Neural cell (in vitro differentiated cells): ENCODE results near the gene FLT1.

Experiments used
- EP300 ChIP-seq: fragments of 450-650 bp; conservative IDR thresholded peaks from 2 replicates; pipeline ENCODE4 v1.6.1; 2014; ENCODE audit warnings: antibody characterized with exemption, mild to moderate bottlenecking, moderate library complexity; ENCODE audit not compliant: poor library complexity, severe bottlenecking
- EZH2 ChIP-seq: fragments of 200-600, 300-800 bp; shearing (Covaris generic), sonication (generic); IDR thresholded peaks from 2 replicates; pipeline ENCODE4 v1.6.1; 2014; ENCODE audit warnings: antibody characterized with exemption, low read length, borderline replicate concordance, mild to moderate bottlenecking; ENCODE audit not compliant: insufficient read depth, poor library complexity, severe bottlenecking
- POLR2AphosphoS5 ChIP-seq: IDR thresholded peaks from 2 replicates; pipeline ENCODE4 v1.6.1; 2012
- RAD21 ChIP-seq: fragments of 450-650 bp; conservative IDR thresholded peaks from 2 replicates; pipeline ENCODE4 v1.6.1; 2014; ENCODE audit warnings: antibody characterized with exemption, mild to moderate bottlenecking, moderate library complexity
- SMC3 ChIP-seq: fragments of 450-650 bp; conservative IDR thresholded peaks from 2 replicates; pipeline ENCODE4 v1.6.1; 2014; ENCODE audit warnings: antibody characterized with exemption, mild to moderate bottlenecking, moderate library complexity; ENCODE audit not compliant: poor library complexity
- TAF1 ChIP-seq: IDR thresholded peaks from 2 replicates; pipeline ENCODE4 v1.6.1; 2012; ENCODE audit warnings: low read depth
- TF ChIP-seq, protein P1 (sequence below): fragments of 450-650 bp; IDR thresholded peaks from 2 replicates; pipeline ENCODE4 v1.5.1; 2014; ENCODE audit warnings: antibody characterized with exemption, mild to moderate bottlenecking, moderate library complexity; ENCODE audit not compliant: poor library complexity, severe bottlenecking

GRCh38 chr13:28415994-28416421, 78.9 kb downstream of the FLT1 start:
- TF ChIP-seq, protein P1, sequence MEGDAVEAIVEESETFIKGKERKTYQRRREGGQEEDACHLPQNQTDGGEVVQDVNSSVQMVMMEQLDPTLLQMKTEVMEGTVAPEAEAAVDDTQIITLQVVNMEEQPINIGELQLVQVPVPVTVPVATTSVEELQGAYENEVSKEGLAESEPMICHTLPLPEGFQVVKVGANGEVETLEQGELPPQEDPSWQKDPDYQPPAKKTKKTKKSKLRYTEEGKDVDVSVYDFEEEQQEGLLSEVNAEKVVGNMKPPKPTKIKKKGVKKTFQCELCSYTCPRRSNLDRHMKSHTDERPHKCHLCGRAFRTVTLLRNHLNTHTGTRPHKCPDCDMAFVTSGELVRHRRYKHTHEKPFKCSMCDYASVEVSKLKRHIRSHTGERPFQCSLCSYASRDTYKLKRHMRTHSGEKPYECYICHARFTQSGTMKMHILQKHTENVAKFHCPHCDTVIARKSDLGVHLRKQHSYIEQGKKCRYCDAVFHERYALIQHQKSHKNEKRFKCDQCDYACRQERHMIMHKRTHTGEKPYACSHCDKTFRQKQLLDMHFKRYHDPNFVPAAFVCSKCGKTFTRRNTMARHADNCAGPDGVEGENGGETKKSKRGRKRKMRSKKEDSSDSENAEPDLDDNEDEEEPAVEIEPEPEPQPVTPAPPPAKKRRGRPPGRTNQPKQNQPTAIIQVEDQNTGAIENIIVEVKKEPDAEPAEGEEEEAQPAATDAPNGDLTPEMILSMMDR = no peak
- TF ChIP-seq EP300 = no peak
- no peak for TF ChIP-seq POLR2AphosphoS5
- TF ChIP-seq RAD21 = no peak
- TF ChIP-seq SMC3 = no peak
- TF ChIP-seq EZH2 = no peak
- no peak for TF ChIP-seq TAF1
